T-helper 1 cell (primary cell): ENCODE results near the gene TAF9.
"Not testable (repeated sequence)": the region's sequence is repeated elsewhere in the genome, so short reads cannot be mapped to it uniquely, and the experiment has no call there.

ENCODE experiments used
- DNase-seq, 5 donors: peaks; one replicate each; pipeline ENCODE4 v3.0.0-alpha.2; 2012 to 2020

Gene TAF9

DNA sequence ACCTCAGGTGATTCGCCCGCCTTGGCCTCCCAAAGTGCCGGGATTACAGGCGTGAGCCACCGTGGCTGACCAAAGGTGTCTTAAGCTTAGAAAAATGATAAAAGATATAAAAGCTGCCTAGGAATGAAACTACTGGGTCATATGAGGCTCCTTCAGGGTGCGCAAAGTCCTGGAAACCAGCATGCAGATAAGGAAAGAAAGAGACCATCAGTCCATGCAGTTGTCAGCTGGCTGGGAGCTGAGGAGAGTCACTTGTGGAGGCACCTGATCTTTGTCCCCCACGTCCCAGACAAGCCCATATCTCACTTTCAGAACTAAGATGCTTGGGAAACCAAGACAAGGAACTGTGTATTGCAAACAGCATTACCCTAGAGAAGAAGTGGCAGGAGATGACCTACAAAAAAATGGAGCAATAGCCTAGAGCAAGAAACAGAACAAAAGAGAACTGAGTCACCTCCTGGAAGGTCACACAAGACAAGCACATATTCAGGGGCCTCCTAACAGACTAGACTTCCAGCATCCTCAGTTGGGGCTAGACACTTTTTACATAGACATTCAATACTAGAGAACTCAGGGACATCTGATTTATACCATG, 33.9 kb downstream of the TAF9 start:
- no peak for DNase-seq

- peak; percentile 46 to 79 (median 64) for DNase-seq
These were observed 34.5 kb downstream of the TAF9 start for GRCh38 chr5:69334793-69335268.

DNA sequence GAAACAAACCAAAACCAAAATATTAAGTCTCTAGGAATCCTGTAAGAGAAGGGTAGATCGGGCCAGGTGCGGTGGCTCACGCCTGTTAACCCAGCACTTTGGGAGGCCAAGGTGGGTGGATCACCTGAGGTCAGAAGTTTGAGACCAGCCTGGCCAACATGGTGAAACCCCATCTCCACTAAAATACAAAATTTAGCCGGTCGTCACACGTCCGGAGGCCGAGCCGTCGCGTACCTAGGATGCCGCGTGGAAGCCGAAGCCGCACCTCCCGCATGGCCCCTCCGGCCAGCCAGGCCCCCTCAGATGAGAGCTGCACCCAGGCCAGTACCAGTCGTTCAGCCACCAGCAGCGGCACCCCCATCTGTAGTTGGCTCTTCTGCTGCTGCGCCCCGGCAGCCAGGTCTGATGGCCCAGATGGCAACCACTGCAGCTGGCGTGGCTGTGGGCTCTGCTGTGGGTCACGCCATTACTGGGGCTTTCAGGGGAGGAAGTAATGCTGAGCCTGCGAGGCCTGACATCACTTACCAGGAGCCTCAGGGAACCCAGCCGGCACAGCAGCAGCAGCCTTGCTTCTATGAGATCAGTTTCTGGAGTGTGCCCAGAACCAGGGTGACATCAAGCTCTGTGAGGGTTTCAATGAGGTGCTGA, 35.5 kb downstream of the TAF9 start:
- DNase-seq, result not testable (repeated sequence)

GRCh38 chr5:69331528-69332445, 37.5 kb downstream of the TAF9 start:
- no peak for DNase-seq

DNA sequence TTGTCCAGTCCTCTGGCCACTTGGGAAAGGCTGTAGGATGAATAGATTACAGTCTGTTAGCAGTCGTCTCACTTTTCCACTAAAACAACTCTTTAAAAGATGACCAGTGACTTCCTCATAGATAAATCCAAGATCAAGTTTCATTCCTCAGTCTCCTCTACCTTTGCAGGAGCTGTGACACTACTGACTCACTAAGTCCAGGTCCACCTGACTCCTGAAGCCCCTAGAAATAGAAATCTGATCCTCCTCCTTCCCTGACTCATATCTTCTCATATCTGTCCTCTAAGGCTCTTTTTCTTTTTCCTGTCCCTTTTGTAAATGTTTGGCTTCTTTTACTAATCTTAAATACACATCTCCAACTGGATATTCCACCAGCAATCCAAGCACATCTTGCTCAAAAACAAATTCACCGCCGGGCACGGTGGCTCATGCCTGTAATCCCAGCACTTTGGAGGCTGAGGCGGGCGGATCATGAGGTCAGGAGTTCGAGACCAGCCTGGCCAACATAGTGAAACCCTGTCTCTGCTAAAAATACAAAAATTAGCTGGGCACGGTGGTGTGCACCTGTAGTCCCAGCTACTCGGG, 39.3 kb downstream of the TAF9 start:
- DNase-seq, result no peak

DNA sequence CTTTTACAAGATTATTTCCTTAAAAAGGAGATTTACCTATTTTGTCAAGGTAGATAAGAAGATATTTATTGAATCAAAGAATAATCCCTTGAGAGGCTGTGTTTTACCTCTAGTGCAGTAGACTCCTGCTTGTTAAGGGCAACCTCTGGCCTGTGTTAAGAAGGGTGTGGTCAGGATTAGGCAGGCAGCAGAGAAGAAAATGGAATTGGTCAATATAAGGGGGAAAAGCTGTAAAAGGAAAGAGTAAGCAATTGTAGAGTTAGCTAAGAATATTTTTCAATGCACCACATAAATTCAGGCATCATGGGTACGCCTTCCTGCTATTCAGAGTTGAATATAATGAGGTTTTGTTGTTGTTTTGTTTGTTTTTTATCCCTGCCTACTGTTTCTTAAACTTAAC, 43.0 kb downstream of the TAF9 start:
- no peak for DNase-seq

- no peak for DNase-seq
These were observed 51.9 kb downstream of the TAF9 start for GRCh38 chr5:69317391-69317790.

- no peak for DNase-seq
These were observed 53.3 kb downstream of the TAF9 start for GRCh38 chr5:69315972-69316371.
